Esophagus squamous epithelium (tissue), 4 donors: ENCODE data around the gene GCNT4.

Source experiments
- POLR2A ChIP-seq, 4 donors: fragments of 450-650 bp; IDR thresholded peaks; one replicate each; pipeline ENCODE4 v1.6.1; 2017; ENCODE audit warnings: antibody characterized with exemption in 4 of 4, mild to moderate bottlenecking in 4 of 4, moderate library complexity in 3 of 4
- TF ChIP-seq, protein P1 (sequence below), 6 experiments: fragments of 450-650 bp in 4 of 6; fragments of 200-600 bp in 2 of 6; sonication (generic) in 2 of 6; IDR thresholded peaks; one replicate each; pipeline ENCODE4 v1.5.1; 2016 to 2019; ENCODE audit warnings: antibody characterized with exemption in 6 of 6, mild to moderate bottlenecking in 4 of 6, moderate library complexity in 4 of 6

DNA sequence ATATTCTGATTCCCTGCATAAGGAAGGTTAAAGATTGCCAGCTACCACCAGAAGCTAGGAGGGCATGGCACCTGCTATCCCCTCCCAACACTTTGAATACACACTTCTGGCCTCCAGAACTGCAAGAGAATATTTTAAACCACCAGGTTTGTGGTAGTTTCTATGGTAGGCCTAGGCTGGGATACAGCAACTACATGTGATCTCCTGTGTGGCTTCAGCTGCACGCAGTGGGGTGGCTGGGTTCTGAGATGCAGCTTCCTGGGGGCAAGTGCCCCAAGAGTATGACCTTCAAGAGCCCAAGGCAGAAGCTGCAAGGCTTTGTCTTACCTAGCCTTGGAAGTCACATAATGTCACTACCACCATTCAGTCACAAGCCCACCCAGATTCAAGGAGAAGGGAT, 39.6 kb downstream of the GCNT4 start:
- TF ChIP-seq, protein P1, sequence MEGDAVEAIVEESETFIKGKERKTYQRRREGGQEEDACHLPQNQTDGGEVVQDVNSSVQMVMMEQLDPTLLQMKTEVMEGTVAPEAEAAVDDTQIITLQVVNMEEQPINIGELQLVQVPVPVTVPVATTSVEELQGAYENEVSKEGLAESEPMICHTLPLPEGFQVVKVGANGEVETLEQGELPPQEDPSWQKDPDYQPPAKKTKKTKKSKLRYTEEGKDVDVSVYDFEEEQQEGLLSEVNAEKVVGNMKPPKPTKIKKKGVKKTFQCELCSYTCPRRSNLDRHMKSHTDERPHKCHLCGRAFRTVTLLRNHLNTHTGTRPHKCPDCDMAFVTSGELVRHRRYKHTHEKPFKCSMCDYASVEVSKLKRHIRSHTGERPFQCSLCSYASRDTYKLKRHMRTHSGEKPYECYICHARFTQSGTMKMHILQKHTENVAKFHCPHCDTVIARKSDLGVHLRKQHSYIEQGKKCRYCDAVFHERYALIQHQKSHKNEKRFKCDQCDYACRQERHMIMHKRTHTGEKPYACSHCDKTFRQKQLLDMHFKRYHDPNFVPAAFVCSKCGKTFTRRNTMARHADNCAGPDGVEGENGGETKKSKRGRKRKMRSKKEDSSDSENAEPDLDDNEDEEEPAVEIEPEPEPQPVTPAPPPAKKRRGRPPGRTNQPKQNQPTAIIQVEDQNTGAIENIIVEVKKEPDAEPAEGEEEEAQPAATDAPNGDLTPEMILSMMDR (IDR thresholded peaks at IDR 0.05) = no peak
- TF ChIP-seq POLR2A (IDR thresholded peaks at IDR 0.05) = no peak
